ENCODE measurements around the gene KCNMA1. TPM values are rescaled to one million over a fixed set of nuclear protein-coding genes. Genes with fewer than 3 reads are reported as not detected.

Gene KCNMA1
- total RNA-seq, 2 donors from 2014 or later = 23.2 to 44.5 TPM

DNA sequence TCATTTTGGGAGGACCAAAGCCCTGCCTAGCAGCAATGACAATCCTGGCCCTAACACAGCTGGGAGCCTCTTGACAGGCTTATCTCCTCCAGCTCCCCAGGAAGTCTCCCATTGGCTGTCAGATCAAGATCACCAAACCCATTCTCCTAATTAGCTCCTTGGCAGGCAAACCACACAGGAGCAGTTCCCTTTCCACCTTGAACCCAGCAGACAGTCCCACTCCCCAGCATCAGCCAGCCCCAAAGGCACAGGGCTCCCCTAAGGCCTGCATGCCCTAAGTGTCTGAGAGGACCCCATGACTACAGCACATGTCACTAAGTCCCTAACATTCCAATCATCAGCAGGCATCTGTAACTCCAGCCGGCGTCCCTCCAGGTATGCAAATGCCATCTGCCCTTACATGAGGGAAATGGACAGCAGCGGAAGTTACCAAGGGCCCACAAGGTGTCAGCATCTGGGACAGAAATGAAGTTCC is 348.5 kb downstream of the KCNMA1 start:
- TF ChIP-seq, protein P1, sequence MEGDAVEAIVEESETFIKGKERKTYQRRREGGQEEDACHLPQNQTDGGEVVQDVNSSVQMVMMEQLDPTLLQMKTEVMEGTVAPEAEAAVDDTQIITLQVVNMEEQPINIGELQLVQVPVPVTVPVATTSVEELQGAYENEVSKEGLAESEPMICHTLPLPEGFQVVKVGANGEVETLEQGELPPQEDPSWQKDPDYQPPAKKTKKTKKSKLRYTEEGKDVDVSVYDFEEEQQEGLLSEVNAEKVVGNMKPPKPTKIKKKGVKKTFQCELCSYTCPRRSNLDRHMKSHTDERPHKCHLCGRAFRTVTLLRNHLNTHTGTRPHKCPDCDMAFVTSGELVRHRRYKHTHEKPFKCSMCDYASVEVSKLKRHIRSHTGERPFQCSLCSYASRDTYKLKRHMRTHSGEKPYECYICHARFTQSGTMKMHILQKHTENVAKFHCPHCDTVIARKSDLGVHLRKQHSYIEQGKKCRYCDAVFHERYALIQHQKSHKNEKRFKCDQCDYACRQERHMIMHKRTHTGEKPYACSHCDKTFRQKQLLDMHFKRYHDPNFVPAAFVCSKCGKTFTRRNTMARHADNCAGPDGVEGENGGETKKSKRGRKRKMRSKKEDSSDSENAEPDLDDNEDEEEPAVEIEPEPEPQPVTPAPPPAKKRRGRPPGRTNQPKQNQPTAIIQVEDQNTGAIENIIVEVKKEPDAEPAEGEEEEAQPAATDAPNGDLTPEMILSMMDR (IDR thresholded peaks at IDR 0.05) = no peak

DNA sequence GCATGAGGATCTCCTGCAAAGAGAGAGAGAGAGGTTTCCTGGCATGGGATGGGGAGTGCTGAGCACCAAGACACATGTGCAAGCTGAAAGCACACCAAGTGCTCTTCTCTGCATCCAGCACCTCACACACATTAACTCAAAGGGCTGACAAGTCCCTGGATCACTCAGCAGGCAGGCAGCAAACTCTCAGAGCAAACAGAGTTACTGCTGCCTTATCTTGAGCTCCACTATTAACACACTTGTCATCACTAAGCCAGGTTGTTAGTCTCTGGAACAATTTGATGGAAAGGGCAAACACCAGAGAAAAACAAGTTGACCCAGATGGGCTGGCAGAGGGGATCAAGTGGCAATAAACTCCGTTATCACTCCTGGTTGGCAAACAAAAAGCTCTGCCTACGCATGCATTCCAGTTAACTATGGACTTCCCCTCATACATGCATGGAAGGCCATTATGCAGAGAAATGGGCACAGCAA is 349.9 kb downstream of the KCNMA1 start:
- Histone ChIP-seq H3K9ac (ENCODE audit: low read depth in 2 of 2, low read length in 2 of 2) (no peak overlapping the region), H3K4me3 (no peak overlapping the region), H3K4me1 (no peaks in the 10 kb centered on the region), H3K36me3 (no peaks in the 10 kb centered on the region), H3K27me3 (no peaks in the 10 kb centered on the region), H3K9me3 (no peaks in the 10 kb centered on the region), H3K27ac (no peak overlapping the region)
- intact Hi-C loops (cut with DNase I) = no loop called here
- peak; percentile 20 for DNase-seq
- TF ChIP-seq, protein P1 (IDR thresholded peaks at IDR 0.05) = no peak

More for the DNA sequence above, 348.5 kb downstream of the KCNMA1 start:
- H3K9ac ChIP-seq (ENCODE audit: low read depth in 2 of 2, low read length in 2 of 2) = no peak overlapping the region
- H3K4me1 ChIP-seq = no peaks in the 10 kb centered on the region
- no peak overlapping the region for H3K4me3 ChIP-seq
- intact Hi-C loops (cut with DNase I) = no loop called here
- no peaks in the 10 kb centered on the region for H3K9me3 ChIP-seq
- no peak overlapping the region for H3K27ac ChIP-seq
- DNase-seq = no peak
- H3K36me3 ChIP-seq = no peaks in the 10 kb centered on the region
- no peaks in the 10 kb centered on the region for H3K27me3 ChIP-seq

DNA sequence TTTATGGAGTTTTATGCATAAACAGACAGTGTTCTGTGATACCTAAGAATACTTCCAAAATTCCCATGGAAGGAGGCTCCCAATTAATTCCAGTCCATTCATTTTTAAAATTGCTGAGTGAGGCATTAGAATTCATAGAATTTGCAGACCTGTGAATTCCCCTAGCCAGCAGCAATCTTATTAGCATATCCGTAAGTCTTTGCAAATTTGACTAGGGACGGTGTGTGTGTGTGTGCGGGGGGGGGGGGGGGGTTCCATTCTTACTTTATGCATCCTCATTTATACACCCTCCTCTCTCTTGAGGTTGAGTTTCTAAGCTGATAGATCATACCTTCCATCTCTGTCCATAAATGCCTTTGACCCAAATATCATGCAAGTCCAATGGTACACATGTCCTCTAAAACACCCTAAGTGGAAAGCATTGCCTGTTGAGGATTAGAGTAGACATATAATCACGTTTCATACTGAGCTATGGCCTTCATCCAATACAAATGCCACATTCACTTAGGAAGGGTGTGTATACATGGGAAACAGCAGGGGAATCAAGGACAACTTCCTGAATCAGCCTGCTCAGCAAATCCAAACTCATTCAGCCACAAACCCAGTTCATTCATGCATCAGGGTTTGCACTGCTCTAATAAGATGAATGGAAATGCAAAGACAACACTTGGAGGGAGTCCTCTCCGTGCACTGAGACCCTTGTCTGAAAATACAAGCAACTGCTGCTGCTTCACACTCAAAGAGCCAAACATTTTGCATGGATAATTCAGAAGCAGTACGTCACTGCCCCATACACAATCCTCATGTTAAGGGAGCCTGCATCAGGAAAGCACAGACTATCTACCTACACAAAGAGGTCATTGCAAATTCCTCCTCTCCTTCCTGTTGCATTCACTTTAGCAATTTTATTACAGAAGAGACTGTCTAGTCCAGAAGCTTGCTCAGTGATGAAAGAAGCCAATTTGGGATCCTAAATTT is 350.8 kb downstream of the KCNMA1 start:
- no peaks in the 10 kb centered on the region for H3K36me3 ChIP-seq
- DNase-seq = no peak
- TF ChIP-seq, protein P1 (IDR thresholded peaks at IDR 0.05) = no peak
- H3K4me3 ChIP-seq = no peak overlapping the region
- H3K4me1 ChIP-seq = no peaks in the 10 kb centered on the region
- intact Hi-C loops (cut with DNase I) = no loop called here
- H3K27ac ChIP-seq = no peak overlapping the region
- H3K27me3 ChIP-seq = no peaks in the 10 kb centered on the region
- H3K9me3 ChIP-seq = no peaks in the 10 kb centered on the region
- H3K9ac ChIP-seq (ENCODE audit: low read depth in 2 of 2, low read length in 2 of 2) = no peak overlapping the region

DNA sequence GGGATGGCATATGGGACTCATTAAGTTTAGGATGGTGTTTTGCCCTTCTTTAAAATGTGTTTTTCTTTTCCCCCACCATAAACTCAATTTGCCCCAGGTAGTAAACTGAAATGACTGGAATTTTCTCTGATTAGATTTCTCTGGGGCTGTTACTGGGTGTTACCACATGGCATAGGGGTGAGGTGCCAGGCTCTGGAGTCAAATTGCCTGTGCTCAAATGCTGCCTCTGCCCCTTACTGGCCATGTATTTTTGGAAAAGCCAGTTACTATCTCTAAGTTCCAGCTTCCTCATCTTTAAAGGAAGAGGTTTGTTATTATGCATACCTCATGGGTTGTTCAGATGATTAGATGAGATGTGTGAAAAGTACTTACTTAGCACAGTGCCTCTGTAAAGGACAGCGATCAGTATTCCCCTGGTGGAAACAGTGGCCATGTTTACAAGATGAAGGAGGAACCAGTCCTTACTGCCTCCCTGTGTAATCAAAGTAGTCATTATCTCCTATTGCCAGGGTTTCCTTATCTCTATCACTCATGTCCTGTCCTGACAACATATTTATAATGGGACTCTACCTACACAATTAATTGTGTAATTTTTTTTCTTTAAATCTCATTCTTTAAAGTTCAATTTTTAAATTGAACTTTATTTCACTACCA is 352.0 kb downstream of the KCNMA1 start:
- no peak overlapping the region for H3K9ac ChIP-seq (ENCODE audit: low read depth in 2 of 2, low read length in 2 of 2)

DNA sequence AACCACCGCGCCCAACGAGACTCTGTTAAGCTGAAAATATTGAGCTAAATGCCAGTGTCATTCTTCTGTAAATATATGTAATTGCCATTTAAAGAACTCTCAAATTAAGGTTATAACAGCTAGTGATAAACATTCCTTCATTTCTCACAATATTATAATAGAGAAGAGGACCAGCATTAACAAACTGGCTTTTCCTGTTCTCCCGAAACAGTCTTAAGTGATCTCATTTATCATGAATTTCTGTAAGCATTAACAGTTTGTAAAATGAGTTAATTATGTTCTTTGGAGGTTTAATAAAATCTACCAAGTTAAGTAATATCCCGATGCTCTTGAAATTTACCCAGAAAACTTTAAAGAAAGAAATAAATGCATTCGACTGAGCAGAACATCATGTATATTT is 352.8 kb downstream of the KCNMA1 start:
- TF ChIP-seq, protein P1 (IDR thresholded peaks at IDR 0.05) = no peak
- H3K4me1 ChIP-seq = no peaks in the 10 kb centered on the region
- no peak overlapping the region for H3K27ac ChIP-seq
- H3K27me3 ChIP-seq = no peaks in the 10 kb centered on the region
- no peaks in the 10 kb centered on the region for H3K9me3 ChIP-seq
- no peak for DNase-seq
- no peak overlapping the region for H3K9ac ChIP-seq (ENCODE audit: low read depth in 2 of 2, low read length in 2 of 2)
- H3K4me3 ChIP-seq = no peak overlapping the region
- intact Hi-C loops (cut with DNase I) = no loop called here
- H3K36me3 ChIP-seq = no peaks in the 10 kb centered on the region

More for the DNA sequence above, 352.0 kb downstream of the KCNMA1 start:
- no peaks in the 10 kb centered on the region for H3K27me3 ChIP-seq
- DNase-seq = no peak
- no peaks in the 10 kb centered on the region for H3K4me1 ChIP-seq
- no peaks in the 10 kb centered on the region for H3K36me3 ChIP-seq
- no peak overlapping the region for H3K4me3 ChIP-seq
- H3K27ac ChIP-seq = no peak overlapping the region
- intact Hi-C loops (cut with DNase I) = no loop called here
- H3K9me3 ChIP-seq = no peaks in the 10 kb centered on the region
- TF ChIP-seq, protein P1 (IDR thresholded peaks at IDR 0.05) = no peak
